Spleen (tissue), 7 donors: ENCODE measurements around the gene HOXD8.

ENCODE experiments used
- CTCF ChIP-seq, 11 experiments: fragments of 200-600 bp in 7 of 11; fragments of 450-650 bp in 4 of 11; sonication (generic) in 4 of 11; IDR thresholded peaks in 8 of 11; conservative IDR thresholded peaks in 3 of 11; 1 replicate in 7 of 11; 2 replicates in 4 of 11; pipeline versions ENCODE4 v1.4.0 to v1.8.0; 2016 to 2021; ENCODE audit warnings: antibody characterized with exemption in 11 of 11, inconsistent platforms in 4 of 11, mild to moderate bottlenecking in 1 of 11
- POLR2A ChIP-seq, 3 donors: fragments of 450-650 bp; IDR thresholded peaks; one replicate each; pipeline ENCODE4 v1.5.1; 2017; ENCODE audit warnings: antibody characterized with exemption in 3 of 3, mild to moderate bottlenecking in 1 of 3
- POLR2AphosphoS5 ChIP-seq, 3 donors: sonication (generic); formaldehyde crosslinking; IDR thresholded peaks; one replicate each; pipeline ENCODE4 v1.5.1; 2017; ENCODE audit warnings: antibody characterized with exemption in 3 of 3
- donor health status: DM: no; HTN: no; CAD: no; lungs with moderate emphysema.
- donor health status: DM: no; HTN: no; CAD: no.
- donor health status: DM: no; HTN: no; CAD: no.

GRCh38 chr2:176129813-176130146, 275 bp downstream of the HOXD8 start:
- TF ChIP-seq CTCF (IDR thresholded peaks at IDR 0.05 in 8 of 11, conservative IDR thresholded peaks at IDR 0.05 in 3 of 11) (no peak), POLR2AphosphoS5 (IDR thresholded peaks at IDR 0.05) (no peak), POLR2A (IDR thresholded peaks at IDR 0.05) (no peak)
